ENCODE results near the gene C1orf198.

DNA sequence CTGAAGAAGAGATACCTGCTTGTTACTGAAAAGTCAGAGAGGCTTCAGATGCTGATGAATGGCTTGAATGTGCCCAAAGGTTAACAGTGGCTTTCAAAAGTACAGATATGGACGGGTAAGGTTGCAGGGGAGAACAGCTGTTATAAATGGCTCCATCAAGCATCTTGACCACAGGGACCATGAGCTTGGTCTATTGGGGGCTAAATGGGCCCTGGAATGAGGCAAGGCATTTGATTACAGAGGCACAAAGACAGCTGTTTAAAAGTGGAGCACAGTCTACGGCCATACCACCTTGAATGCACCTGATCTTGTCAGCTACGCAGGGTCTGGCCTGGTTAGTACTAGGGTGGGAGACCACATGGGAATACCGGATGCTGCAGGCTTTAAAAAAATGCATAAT, 48.3 kb downstream of the C1orf198 start:
- TF ChIP-seq POLR2AphosphoS5 (IDR thresholded peaks at IDR 0.05) (no peak), POLR2A (IDR thresholded peaks at IDR 0.05; ENCODE audit: low read depth) (no peak)
- TF ChIP-seq, protein P1, sequence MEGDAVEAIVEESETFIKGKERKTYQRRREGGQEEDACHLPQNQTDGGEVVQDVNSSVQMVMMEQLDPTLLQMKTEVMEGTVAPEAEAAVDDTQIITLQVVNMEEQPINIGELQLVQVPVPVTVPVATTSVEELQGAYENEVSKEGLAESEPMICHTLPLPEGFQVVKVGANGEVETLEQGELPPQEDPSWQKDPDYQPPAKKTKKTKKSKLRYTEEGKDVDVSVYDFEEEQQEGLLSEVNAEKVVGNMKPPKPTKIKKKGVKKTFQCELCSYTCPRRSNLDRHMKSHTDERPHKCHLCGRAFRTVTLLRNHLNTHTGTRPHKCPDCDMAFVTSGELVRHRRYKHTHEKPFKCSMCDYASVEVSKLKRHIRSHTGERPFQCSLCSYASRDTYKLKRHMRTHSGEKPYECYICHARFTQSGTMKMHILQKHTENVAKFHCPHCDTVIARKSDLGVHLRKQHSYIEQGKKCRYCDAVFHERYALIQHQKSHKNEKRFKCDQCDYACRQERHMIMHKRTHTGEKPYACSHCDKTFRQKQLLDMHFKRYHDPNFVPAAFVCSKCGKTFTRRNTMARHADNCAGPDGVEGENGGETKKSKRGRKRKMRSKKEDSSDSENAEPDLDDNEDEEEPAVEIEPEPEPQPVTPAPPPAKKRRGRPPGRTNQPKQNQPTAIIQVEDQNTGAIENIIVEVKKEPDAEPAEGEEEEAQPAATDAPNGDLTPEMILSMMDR (IDR thresholded peaks at IDR 0.05) = no peak
